ENCODE measurements around the gene ARPP21. TPM values are rescaled to one million over a fixed set of nuclear protein-coding genes. Genes with fewer than 3 reads are reported as not detected.
"Not testable (repeated sequence)": the region's sequence is repeated elsewhere in the genome, so short reads cannot be mapped to it uniquely, and the experiment has no call there.

The ARPP21 gene
- polyA plus RNA-seq, 1 experiment = not detected

DNA sequence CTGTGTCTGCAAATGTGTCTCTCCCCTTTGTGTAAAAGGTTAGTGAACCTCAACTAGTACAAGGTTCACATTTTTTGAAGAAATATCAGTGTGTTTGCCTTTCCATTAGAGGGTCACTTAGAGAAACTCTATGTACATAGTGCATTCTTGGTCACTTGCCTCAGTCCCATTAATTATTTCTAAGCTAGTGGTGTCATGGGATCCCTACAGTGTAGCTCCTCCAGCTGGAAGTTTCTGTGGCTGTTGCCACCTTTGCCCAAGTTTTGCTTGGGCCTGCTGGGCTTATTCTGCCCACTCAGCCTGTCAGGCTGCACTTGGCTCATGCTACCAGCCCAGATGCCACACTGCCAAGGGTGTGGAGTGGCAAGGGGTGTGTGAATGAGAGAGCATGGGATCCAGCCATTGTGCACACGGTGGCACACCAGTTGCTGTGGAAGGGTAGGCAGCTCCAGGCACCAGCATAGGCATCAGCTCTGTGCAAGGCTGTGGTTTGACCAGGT is 161.7 kb downstream of the ARPP21 start:
- ChIA-PET POLR2A (no interaction called here), CTCF (no interaction called here)
- no peak overlapping the region for H3K27ac ChIP-seq (ENCODE audit: low read depth, low read length)
- DNase-seq (ENCODE audit: low read depth, low spot score) = no peak
- TF ChIP-seq, protein P1, sequence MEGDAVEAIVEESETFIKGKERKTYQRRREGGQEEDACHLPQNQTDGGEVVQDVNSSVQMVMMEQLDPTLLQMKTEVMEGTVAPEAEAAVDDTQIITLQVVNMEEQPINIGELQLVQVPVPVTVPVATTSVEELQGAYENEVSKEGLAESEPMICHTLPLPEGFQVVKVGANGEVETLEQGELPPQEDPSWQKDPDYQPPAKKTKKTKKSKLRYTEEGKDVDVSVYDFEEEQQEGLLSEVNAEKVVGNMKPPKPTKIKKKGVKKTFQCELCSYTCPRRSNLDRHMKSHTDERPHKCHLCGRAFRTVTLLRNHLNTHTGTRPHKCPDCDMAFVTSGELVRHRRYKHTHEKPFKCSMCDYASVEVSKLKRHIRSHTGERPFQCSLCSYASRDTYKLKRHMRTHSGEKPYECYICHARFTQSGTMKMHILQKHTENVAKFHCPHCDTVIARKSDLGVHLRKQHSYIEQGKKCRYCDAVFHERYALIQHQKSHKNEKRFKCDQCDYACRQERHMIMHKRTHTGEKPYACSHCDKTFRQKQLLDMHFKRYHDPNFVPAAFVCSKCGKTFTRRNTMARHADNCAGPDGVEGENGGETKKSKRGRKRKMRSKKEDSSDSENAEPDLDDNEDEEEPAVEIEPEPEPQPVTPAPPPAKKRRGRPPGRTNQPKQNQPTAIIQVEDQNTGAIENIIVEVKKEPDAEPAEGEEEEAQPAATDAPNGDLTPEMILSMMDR (IDR thresholded peaks at IDR 0.05; ENCODE audit: low read depth, low read length) = no peak
- H3K27me3 ChIP-seq (ENCODE audit: control insufficient read depth, insufficient read depth, low read length) = no peaks in the 10 kb centered on the region
- no peak overlapping the region for H3K4me3 ChIP-seq (ENCODE audit: low read depth, low read length)
- peaks cover 10% of the 10 kb centered on the region for H3K9me3 ChIP-seq (ENCODE audit: control insufficient read depth, insufficient read depth, low read length)

DNA sequence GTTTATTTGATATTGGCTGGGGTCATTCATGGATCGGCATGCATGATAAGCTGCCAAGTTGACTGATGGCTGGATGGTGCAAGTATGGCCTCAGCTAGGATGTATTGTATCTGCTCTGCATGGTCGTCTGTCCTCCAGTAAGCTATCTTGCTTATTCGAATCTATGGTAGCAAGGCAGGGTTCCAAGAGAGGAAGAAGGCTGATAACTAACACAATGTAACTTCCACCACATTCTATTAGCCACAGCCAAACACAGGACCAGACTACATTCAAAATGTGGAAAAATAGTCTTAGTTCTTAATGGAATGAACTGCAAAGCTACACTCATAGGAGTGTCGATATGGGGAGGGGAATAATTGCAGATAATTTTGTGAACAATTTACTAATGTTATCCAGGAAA is 175.2 kb downstream of the ARPP21 start:
- TF ChIP-seq, protein P1 (IDR thresholded peaks at IDR 0.05; ENCODE audit: low read depth, low read length) = no peak
- no peak overlapping the region for H3K4me3 ChIP-seq (ENCODE audit: low read depth, low read length)
- no peaks in the 10 kb centered on the region for H3K27me3 ChIP-seq (ENCODE audit: control insufficient read depth, insufficient read depth, low read length)
- H3K9me3 ChIP-seq (ENCODE audit: control insufficient read depth, insufficient read depth, low read length) = no peaks in the 10 kb centered on the region; the same call in 1 of the 2 replicates
- POLR2A ChIA-PET = no interaction called here
- H3K27ac ChIP-seq (ENCODE audit: low read depth, low read length) = no peak overlapping the region
- CTCF ChIA-PET = no interaction called here
- DNase-seq (ENCODE audit: low read depth, low spot score) = no peak

DNA sequence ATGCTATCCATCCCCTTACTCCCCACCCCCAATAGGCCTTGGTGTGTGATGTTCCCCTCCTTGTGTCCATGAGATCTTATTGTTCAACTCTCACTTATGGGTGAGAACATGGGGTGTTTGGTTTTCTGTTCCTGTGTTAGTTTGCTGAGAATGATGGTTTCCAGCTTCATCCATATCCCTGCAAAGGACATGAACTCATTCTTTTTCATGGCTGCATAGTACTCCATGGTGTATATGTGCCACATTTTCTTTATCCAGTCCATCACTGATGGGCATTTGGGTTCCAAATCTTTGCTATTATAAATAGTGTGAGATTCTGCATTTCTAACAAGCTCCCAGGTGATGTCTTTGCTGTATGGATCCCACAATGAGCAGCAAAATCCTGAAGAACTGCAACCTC is 176.5 kb downstream of the ARPP21 start:
- CTCF ChIA-PET; H3K9me3 ChIP-seq (ENCODE audit: control insufficient read depth, insufficient read depth, low read length); H3K27ac ChIP-seq (ENCODE audit: low read depth, low read length); POLR2A ChIA-PET; H3K27me3 ChIP-seq (ENCODE audit: control insufficient read depth, insufficient read depth, low read length); DNase-seq (ENCODE audit: low read depth, low spot score); H3K4me3 ChIP-seq (ENCODE audit: low read depth, low read length): not testable (repeated sequence)

DNA sequence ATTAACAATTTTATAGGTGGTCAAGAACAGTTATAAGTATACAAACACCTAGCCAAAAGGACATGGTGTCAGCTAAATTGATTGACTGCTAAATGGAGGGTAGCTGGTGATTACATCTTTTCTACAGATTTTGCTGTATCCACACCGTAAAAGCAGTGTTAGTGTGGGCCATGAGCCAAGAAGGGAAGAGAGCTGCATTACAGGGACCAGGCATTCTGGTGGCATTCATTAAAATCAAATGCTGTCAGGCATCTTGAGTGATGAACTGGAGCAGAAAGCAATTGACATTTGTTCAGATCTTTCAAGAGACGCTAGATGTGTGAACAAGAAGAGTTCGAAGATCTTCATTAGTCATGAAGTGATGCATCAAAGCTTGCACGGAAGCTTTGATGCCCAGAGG is 177.9 kb downstream of the ARPP21 start:
- POLR2A ChIA-PET = no interaction called here

DNA sequence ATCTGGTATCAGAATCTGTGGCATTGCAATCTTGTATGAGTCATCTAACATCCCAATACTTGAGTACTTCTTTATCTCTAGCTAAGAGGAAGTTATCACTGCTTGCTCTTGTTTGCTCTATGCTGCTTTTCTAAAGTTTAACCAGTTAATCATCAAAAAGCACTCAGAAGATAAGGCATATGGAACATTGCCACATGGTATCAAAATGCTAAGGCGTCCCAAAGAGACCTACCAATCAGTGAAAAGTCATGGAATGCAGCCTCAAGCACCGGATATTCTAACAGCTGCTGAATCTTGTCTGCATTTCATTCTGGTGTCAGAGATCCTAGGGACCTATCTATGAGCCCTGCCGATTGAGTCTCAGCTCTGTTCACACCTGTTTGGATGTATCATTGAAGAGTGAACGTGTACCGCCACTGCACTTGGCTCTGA is 192.8 kb downstream of the ARPP21 start:
- ChIA-PET CTCF (no interaction called here), POLR2A (no interaction called here)
- Histone ChIP-seq H3K4me3 (ENCODE audit: low read depth, low read length) (no peak overlapping the region), H3K9me3 (ENCODE audit: control insufficient read depth, insufficient read depth, low read length) (no peaks in the 10 kb centered on the region), H3K27me3 (ENCODE audit: control insufficient read depth, insufficient read depth, low read length) (no peaks in the 10 kb centered on the region), H3K27ac (ENCODE audit: low read depth, low read length) (no peak overlapping the region)
- TF ChIP-seq, protein P1 (IDR thresholded peaks at IDR 0.05; ENCODE audit: low read depth, low read length) = no peak
- DNase-seq (ENCODE audit: low read depth, low spot score) = no peak

More for the DNA sequence above, 177.9 kb downstream of the ARPP21 start:
- Histone ChIP-seq H3K9me3 (ENCODE audit: control insufficient read depth, insufficient read depth, low read length) (no peaks in the 10 kb centered on the region; the same call in 1 of the 2 replicates), H3K27ac (ENCODE audit: low read depth, low read length) (no peak overlapping the region), H3K27me3 (ENCODE audit: control insufficient read depth, insufficient read depth, low read length) (no peaks in the 10 kb centered on the region), H3K4me3 (ENCODE audit: low read depth, low read length) (no peak overlapping the region)
- CTCF ChIA-PET = no interaction called here
- DNase-seq (ENCODE audit: low read depth, low spot score) = no peak
- TF ChIP-seq, protein P1 (IDR thresholded peaks at IDR 0.05; ENCODE audit: low read depth, low read length) = no peak

Small RNA genes within 50 kb of the gene (small RNA-seq; reads per million reads assigned to genes)
- 56.7 reads per million, percentile 86 among the genes with 10 or more reads in this experiment for gene MIR128-2 (ENCODE audit: insufficient read length, low read depth)
